Activated B cell treated with CpG ODN at 0.5 μM for 24 hours (primary cell): ENCODE data around the gene ABHD17C. TPM values are rescaled to one million over a fixed set of nuclear protein-coding genes. Genes with fewer than 3 reads are reported as not detected.
A peak's percentile ranks its signal among the peaks of the same experiment; 100 is the strongest.

Experiments
- ATAC-seq: fragments of 200-7000 bp; cut with Tn5 transposase; one replicate; pipeline ENCODE4 v1.10.0; 2021; ENCODE audit warnings: low read depth, mild to moderate bottlenecking, moderate library complexity
- CTCF ChIA-PET: fragments of 350-600 bp; sonication (Branson Sonifier 250); formaldehyde crosslinking; loops from one replicate; lab custom pipeline; 2021; ENCODE audit warnings: antibody characterized with exemption; lab: Charles Lee
- POLR2A ChIA-PET: fragments of 350-600 bp; sonication (Branson Sonifier 250); formaldehyde crosslinking; loops from one replicate; lab custom pipeline; 2021; ENCODE audit warnings: antibody characterized with exemption; lab: Charles Lee
- DNase-seq: peaks from one replicate; pipeline ENCODE4 v3.0.0; 2022
- H3K27ac Mint-ChIP-seq: one replicate; pipeline ENCODE4 v1.8.0; 2020; ENCODE audit warnings: mixed read lengths
- H3K27me3 Mint-ChIP-seq: one replicate; pipeline ENCODE4 v1.8.0; 2021; ENCODE audit warnings: mixed read lengths
- H3K36me3 Mint-ChIP-seq: one replicate; pipeline ENCODE4 v1.8.0; 2021; ENCODE audit warnings: low read depth, mixed read lengths
- H3K4me1 Mint-ChIP-seq: one replicate; pipeline ENCODE4 v1.8.0; 2021; ENCODE audit warnings: mixed read lengths
- H3K4me3 Mint-ChIP-seq: one replicate; pipeline ENCODE4 v1.8.0; 2020; ENCODE audit warnings: mild to moderate bottlenecking, mixed read lengths
- H3K9me3 Mint-ChIP-seq: one replicate; pipeline ENCODE4 v1.8.0; 2020; ENCODE audit warnings: mixed read lengths
- intact Hi-C: fragments of 100-400 bp; cut with micrococcal nuclease; formaldehyde crosslinking; loops from one replicate; pipeline ENCODE4 v1.15.1; 2024
- total RNA-seq: library from RNA; stranded (reverse); gene quantifications from 2 replicates; pipeline ENCODE4 v1.2.3, GENCODE V29; 2022
- TF ChIP-seq, protein P1 (sequence below): fragments of 200-600 bp; IDR thresholded peaks from one replicate; pipeline ENCODE4 v1.8.0; 2022; ENCODE audit warnings: antibody characterized with exemption, mild to moderate bottlenecking

Gene ABHD17C
- total RNA-seq, 1 donor from 2014 or later = 2.4 TPM

DNA sequence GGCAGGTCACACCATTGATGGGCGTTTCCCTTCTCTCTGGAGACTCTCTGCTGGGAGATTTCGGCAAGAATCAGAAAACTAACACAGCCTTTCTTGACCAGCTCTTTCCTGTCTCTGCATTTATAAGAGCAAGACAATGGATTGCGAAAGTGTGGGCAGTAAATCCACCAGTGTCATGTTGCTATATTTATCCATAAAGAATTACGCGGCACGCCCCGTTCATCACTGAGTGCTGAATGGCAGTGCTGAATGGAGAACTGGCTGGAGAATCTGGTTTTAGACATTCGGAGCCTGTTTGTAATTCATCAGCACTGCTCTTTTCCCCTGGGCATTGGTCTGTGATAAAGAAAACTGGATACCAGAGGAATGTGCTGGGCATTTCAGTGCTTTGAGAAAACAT, 82.0 kb downstream of the ABHD17C start:
- Mint-ChIP-seq H3K27me3 (peaks cover 28% of the 10 kb centered on the region), H3K36me3 (no peaks in the 10 kb centered on the region), H3K27ac (no peak overlapping the region), H3K4me3 (no peak overlapping the region), H3K9me3 (no peaks in the 10 kb centered on the region), H3K4me1 (peaks cover 8% of the 10 kb centered on the region)
- ATAC-seq (no peak), DNase-seq (no peak)
- ChIA-PET CTCF (interaction anchor here (0.5 to 4.1 kb wide), 16 partner anchors 9 to 489 kb away, joined by 3 to 54 read pairs (median 4); no protein-coding TSS in a partner anchor), POLR2A (no interaction called here)
- TF ChIP-seq, protein P1, sequence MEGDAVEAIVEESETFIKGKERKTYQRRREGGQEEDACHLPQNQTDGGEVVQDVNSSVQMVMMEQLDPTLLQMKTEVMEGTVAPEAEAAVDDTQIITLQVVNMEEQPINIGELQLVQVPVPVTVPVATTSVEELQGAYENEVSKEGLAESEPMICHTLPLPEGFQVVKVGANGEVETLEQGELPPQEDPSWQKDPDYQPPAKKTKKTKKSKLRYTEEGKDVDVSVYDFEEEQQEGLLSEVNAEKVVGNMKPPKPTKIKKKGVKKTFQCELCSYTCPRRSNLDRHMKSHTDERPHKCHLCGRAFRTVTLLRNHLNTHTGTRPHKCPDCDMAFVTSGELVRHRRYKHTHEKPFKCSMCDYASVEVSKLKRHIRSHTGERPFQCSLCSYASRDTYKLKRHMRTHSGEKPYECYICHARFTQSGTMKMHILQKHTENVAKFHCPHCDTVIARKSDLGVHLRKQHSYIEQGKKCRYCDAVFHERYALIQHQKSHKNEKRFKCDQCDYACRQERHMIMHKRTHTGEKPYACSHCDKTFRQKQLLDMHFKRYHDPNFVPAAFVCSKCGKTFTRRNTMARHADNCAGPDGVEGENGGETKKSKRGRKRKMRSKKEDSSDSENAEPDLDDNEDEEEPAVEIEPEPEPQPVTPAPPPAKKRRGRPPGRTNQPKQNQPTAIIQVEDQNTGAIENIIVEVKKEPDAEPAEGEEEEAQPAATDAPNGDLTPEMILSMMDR = no peak
- intact Hi-C loops = loop anchor here (5.0 kb wide), 1 partner anchor 490 kb away; no protein-coding TSS in a partner anchor

DNA sequence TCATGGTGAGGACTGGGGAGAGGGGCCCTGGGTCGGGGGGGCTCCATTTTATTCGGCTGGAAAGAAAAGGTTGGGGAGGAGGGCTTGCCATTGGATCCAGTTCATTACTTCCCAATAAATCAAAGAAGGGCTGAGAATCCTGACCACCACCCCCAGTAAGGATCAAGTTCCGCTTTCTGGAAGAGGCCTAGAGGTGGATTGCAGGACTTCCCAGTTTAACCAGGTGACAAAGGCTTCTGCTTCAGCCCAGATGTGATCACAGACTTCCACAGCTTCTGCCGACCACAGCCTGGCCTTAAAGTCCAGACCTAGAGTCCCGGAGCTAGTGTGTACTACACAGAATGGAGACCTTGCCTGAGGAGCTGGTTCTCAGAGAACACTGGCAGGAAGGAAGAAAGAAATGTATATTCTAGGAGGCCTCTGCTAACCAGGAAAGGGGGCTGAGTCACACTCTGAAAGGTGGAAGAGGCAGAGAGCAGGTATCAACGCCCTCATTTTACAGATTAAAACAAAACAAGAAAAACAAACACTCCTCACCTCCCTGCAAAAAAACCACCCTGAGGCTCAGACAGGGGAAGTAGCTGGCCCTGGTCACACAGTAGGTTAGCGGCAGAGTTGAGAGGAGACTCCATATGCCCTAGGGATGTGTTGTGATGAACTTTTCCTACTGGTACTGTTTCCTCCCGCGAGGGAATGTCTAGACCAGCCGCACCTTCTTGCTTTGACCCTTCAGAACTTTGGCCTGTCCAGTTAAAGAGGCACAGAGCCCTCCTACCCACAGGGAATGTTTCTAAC, 82.9 kb downstream of the ABHD17C start:
- Mint-ChIP-seq H3K27ac (no peak overlapping the region), H3K36me3 (no peaks in the 10 kb centered on the region), H3K4me3 (no peak overlapping the region), H3K4me1 (peaks cover 8% of the 10 kb centered on the region), H3K9me3 (no peaks in the 10 kb centered on the region), H3K27me3 (peaks cover 28% of the 10 kb centered on the region)
- TF ChIP-seq, protein P1 = no peak
- ATAC-seq (no peak), DNase-seq (no peak)
- intact Hi-C loops = loop anchor here (5.0 kb wide), 1 partner anchor 489 kb away; no protein-coding TSS in a partner anchor
- POLR2A ChIA-PET = no interaction called here
- CTCF ChIA-PET = interaction anchor here (1.2 to 4.1 kb wide), 6 partner anchors 11 to 488 kb away, joined by 3 to 54 read pairs (median 12); no protein-coding TSS in a partner anchor

DNA sequence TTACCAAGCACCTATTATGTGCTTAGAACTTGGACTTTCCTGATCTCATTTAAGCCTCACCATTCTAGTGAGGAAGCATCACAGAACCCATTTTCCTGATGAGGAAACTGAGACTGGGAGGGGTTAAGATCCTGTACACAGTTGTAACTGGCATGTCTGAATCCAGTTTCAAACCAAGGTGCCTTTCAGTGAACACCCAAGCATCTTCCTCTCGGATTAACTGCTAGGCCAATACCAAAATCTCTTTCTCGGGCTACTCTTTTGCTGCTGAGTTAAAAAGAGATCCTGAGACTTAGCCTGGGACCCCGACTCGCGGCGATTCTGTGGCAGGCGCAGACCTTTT, 83.5 kb downstream of the ABHD17C start:
- peaks cover 8% of the 10 kb centered on the region for H3K4me1 Mint-ChIP-seq
- intact Hi-C loops = loop anchor here (5.0 kb wide), 1 partner anchor 489 kb away; no protein-coding TSS in a partner anchor
- TF ChIP-seq, protein P1 = no peak

DNA sequence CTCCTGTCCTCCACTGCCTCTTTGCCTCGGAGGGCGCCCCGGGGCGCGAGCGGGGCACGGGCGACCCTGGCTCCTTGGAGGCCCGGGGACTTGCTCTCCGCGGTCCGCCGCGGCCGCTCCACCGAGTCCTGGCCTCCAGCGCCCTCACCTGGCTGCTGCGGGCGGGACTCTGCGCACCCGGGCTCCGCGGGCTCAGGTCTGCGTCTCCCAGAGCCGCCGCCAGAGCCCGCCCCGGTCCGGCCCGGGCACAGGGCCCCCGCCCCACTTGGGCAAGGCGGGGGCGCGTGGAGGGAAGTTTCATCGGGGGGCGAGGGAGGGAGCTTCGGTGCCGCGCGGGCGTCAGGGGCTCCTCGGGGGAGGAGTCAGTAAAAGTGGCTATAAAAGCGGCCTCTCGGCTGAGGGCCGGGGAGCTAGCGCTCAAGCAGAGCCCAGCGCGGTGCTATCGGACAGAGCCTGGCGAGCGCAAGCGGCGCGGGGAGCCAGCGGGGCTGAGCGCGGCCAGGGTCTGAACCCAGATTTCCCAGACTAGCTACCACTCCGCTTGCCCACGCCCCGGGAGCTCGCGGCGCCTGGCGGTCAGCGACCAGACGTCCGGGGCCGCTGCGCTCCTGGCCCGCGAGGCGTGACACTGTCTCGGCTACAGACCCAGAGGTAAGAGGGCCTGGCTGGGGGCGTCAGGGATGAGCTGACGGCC, 84.0 kb downstream of the ABHD17C start, which contains the start of gene CEMIP:
CEMIP (plus strand) TSS at position 407 of the 694 bp plus-strand sequence. CDS start 94,510 bp downstream, outside the sequence.
- POLR2A ChIA-PET = no interaction called here
- peaks cover 8% of the 10 kb centered on the region for H3K4me1 Mint-ChIP-seq
- ATAC-seq (peak; percentile 66), DNase-seq (peak; percentile 27)
- TF ChIP-seq, protein P1 = no peak
- intact Hi-C loops = loop anchor here (1.0 to 5.0 kb wide), 2 partner anchors 191 to 488 kb away; no protein-coding TSS in a partner anchor
- no peaks in the 10 kb centered on the region for H3K36me3 Mint-ChIP-seq
- H3K9me3 Mint-ChIP-seq = no peaks in the 10 kb centered on the region
- H3K27ac Mint-ChIP-seq = no peak within 1 kb of the TSS
- CTCF ChIA-PET = interaction anchor here (0.8 to 1.2 kb wide), 3 partner anchors 11 to 325 kb away, joined by 3 read pairs; no protein-coding TSS in a partner anchor
- peaks cover 30% of the 10 kb centered on the region for H3K27me3 Mint-ChIP-seq
- peak within 1 kb of the TSS; percentile 63 for H3K4me3 Mint-ChIP-seq

More for the DNA sequence above, 83.5 kb downstream of the ABHD17C start:
- POLR2A ChIA-PET = no interaction called here
- peaks cover 30% of the 10 kb centered on the region for H3K27me3 Mint-ChIP-seq
- ATAC-seq = no peak
- no peak overlapping the region for H3K27ac Mint-ChIP-seq
- H3K4me3 Mint-ChIP-seq = no peak overlapping the region
- CTCF ChIA-PET = interaction anchor here (2.8 to 4.1 kb wide), 2 partner anchors 211 to 324 kb away, joined by 19 to 54 read pairs; no protein-coding TSS in a partner anchor
- no peaks in the 10 kb centered on the region for H3K9me3 Mint-ChIP-seq
- no peaks in the 10 kb centered on the region for H3K36me3 Mint-ChIP-seq
- DNase-seq = no peak
